Glutamatergic neuron (in vitro differentiated cells): Measurements from ENCODE around the gene SKP1. TPM values are rescaled to one million over a fixed set of nuclear protein-coding genes. Genes with fewer than 3 reads are reported as not detected.
"Not testable (repeated sequence)": the region's sequence is repeated elsewhere in the genome, so short reads cannot be mapped to it uniquely, and the experiment has no call there.

Source experiments
- DNase-seq: peaks from one replicate; pipeline ENCODE4 v3.0.0; 2022
- H3K27ac Mint-ChIP-seq: one replicate; pipeline ENCODE4 v1.8.0; 2020; ENCODE audit warnings: mild to moderate bottlenecking, mixed read lengths, inconsistent platforms; ENCODE audit not compliant: unreplicated experiment
- H3K27me3 Mint-ChIP-seq: one replicate; pipeline ENCODE4 v1.8.0; 2020; ENCODE audit warnings: mild to moderate bottlenecking, moderate library complexity, mixed read lengths, inconsistent platforms; ENCODE audit not compliant: unreplicated experiment
- H3K36me3 Mint-ChIP-seq: one replicate; pipeline ENCODE4 v1.8.0; 2020; ENCODE audit warnings: mild to moderate bottlenecking, mixed read lengths, inconsistent platforms; ENCODE audit not compliant: unreplicated experiment
- H3K4me1 Mint-ChIP-seq: one replicate; pipeline ENCODE4 v1.8.0; 2020; ENCODE audit warnings: mild to moderate bottlenecking, low read depth, mixed read lengths, inconsistent platforms; ENCODE audit not compliant: unreplicated experiment
- H3K4me3 Mint-ChIP-seq: one replicate; pipeline ENCODE4 v1.8.0; 2020; ENCODE audit warnings: mild to moderate bottlenecking, mixed read lengths, inconsistent platforms; ENCODE audit not compliant: unreplicated experiment
- H3K9me3 Mint-ChIP-seq: one replicate; pipeline ENCODE4 v1.8.0; 2020; ENCODE audit warnings: mild to moderate bottlenecking, moderate library complexity, mixed read lengths, inconsistent platforms; ENCODE audit not compliant: unreplicated experiment
- CTCF ChIP-seq: fragments of 200-600 bp; sonication (generic); IDR thresholded peaks from one replicate; pipeline ENCODE4 v1.5.0; 2021; ENCODE audit not compliant: partially characterized antibody, unreplicated experiment
- total RNA-seq: library from RNA; stranded (reverse); fragmentation: NEBNext Ultra II Directional; extraction: Animal tissue kit (Norgen Biotek cat#: 25700); gene quantifications from one replicate; pipeline ENCODE4 v1.2.1, GENCODE V29; 2021; ENCODE audit not compliant: unreplicated experiment

The SKP1 gene
- total RNA-seq, 1 donor from 2014 or later: 345 TPM

- Mint-ChIP-seq H3K27ac (no peak overlapping the region), H3K4me1 (peaks cover 16% of the 10 kb centered on the region)
- no peak for TF ChIP-seq CTCF
Observed at GRCh38 chr5:134215757-134216156, 39.0 kb upstream of the SKP1 start.

GRCh38 chr5:134211263-134212031, 34.7 kb upstream of the SKP1 start:
- not testable (repeated sequence) for H3K36me3 Mint-ChIP-seq, H3K27ac Mint-ChIP-seq, DNase-seq, H3K27me3 Mint-ChIP-seq, H3K4me1 Mint-ChIP-seq, H3K9me3 Mint-ChIP-seq, H3K4me3 Mint-ChIP-seq

More at GRCh38 chr5:134215757-134216156, 39.0 kb upstream of the SKP1 start:
- H3K27me3 Mint-ChIP-seq: no peaks in the 10 kb centered on the region
- H3K4me3 Mint-ChIP-seq: no peak overlapping the region
- no peak for DNase-seq
- H3K36me3 Mint-ChIP-seq: no peaks in the 10 kb centered on the region
- H3K9me3 Mint-ChIP-seq: peaks cover 3% of the 10 kb centered on the region

GRCh38 chr5:134209477-134210245, 32.9 kb upstream of the SKP1 start:
- Mint-ChIP-seq H3K4me1 (peaks cover 5% of the 10 kb centered on the region), H3K27me3 (peaks cover 3% of the 10 kb centered on the region), H3K9me3 (no peaks in the 10 kb centered on the region), H3K27ac (no peak overlapping the region), H3K4me3 (no peak overlapping the region), H3K36me3 (no peaks in the 10 kb centered on the region)
- TF ChIP-seq CTCF: no peak
- no peak for DNase-seq

DNA sequence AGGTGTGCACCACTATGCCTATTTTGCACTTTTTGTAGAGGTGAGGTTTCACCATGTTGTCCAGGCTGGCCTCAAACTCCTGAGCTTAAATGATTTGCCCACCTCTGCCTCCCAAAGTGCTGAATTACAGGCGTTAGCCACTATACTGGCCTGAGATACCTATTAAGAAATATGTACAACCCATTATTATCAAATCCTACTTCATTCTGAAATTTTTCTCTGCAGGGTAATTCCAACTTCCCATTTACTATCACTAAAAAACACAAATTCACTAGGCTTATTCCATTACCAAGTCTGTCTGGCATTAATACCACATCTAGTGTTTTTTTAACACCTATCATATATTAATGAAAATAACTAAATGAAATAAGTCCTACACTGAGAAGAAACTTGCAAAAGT, 30.9 kb upstream of the SKP1 start:
- H3K36me3 Mint-ChIP-seq: no peaks in the 10 kb centered on the region
- no peak overlapping the region for H3K27ac Mint-ChIP-seq

DNA sequence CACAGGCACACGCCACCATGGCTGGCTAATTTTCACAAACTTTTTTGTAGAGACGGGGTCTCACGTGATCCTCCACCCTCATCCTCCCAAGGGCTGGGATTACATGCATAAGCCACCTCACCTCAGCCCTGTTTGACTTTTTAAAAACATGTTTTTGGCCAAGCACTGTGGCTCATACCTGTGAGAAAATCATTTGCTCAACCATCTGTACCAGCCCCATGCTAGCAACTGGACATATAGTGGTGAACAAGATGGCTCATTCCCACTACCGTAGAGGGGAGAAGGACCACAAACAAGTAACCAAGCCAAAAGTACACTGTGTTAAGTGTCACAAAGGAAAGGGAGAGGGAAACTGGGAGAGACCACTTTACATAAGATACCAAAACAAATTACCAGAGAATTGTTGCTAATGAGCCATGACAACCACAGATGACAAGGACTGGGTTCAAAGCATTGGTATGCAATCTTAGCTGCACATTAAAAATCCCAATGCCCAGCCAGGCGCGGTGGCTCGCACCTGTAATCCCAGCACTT, 29.9 kb upstream of the SKP1 start:
- no peak for DNase-seq
- H3K27ac Mint-ChIP-seq: peak overlapping the region; percentile 46

More for the DNA sequence above, 30.9 kb upstream of the SKP1 start:
- peaks cover 3% of the 10 kb centered on the region for H3K4me1 Mint-ChIP-seq
- H3K4me3 Mint-ChIP-seq: no peak overlapping the region
- H3K27me3 Mint-ChIP-seq: peaks cover 3% of the 10 kb centered on the region
- no peak for TF ChIP-seq CTCF
- no peak for DNase-seq
- H3K9me3 Mint-ChIP-seq: no peaks in the 10 kb centered on the region

More for the DNA sequence above, 29.9 kb upstream of the SKP1 start:
- H3K27me3 Mint-ChIP-seq: peaks cover 3% of the 10 kb centered on the region
- H3K4me1 Mint-ChIP-seq: no peaks in the 10 kb centered on the region
- H3K36me3 Mint-ChIP-seq: no peaks in the 10 kb centered on the region
- no peaks in the 10 kb centered on the region for H3K9me3 Mint-ChIP-seq
- TF ChIP-seq CTCF: no peak
- H3K4me3 Mint-ChIP-seq: no peak overlapping the region
